Liver (tissue), 9 donors: ENCODE measurements around the gene QSOX1. TPM values are rescaled to one million over a fixed set of nuclear protein-coding genes. Genes with fewer than 3 reads are reported as not detected.

Source experiments
- DNase-seq: peaks from one replicate; pipeline ENCODE4 v3.0.0-alpha.2; 2017; ENCODE audit warnings: low spot score
- H3K27ac ChIP-seq, 2 donors: one replicate each; pipeline ENCODE4 v1.7.0; 2013; ENCODE audit warnings: inconsistent platforms in 2 of 2, low read length in 2 of 2, control low read depth in 1 of 2, low read depth in 1 of 2, mild to moderate bottlenecking in 1 of 2
- H3K27me3 ChIP-seq, 4 donors: one replicate each; pipeline versions ENCODE4 v1.6.1 to v1.7.0; 2013; ENCODE audit warnings: low read length in 3 of 4, inconsistent platforms in 1 of 4, mild to moderate bottlenecking in 1 of 4, moderate library complexity in 1 of 4; ENCODE audit not compliant: control insufficient read depth in 4 of 4, insufficient read depth in 4 of 4
- H3K36me3 ChIP-seq, 4 donors: one replicate each; pipeline versions ENCODE4 v1.6.1 to v1.7.0; 2013; ENCODE audit warnings: low read length in 3 of 4, mild to moderate bottlenecking in 3 of 4, low read depth in 1 of 4, moderate library complexity in 1 of 4; ENCODE audit not compliant: control insufficient read depth in 4 of 4, insufficient read depth in 3 of 4
- H3K4me1 ChIP-seq, 4 donors: one replicate each; pipeline versions ENCODE4 v1.6.1 to v1.7.0; 2013; ENCODE audit warnings: low read length in 3 of 4, mild to moderate bottlenecking in 3 of 4, moderate library complexity in 1 of 4; ENCODE audit not compliant: control insufficient read depth in 4 of 4, insufficient read depth in 4 of 4
- H3K4me3 ChIP-seq, 3 donors: one replicate each; pipeline versions ENCODE4 v1.6.1 to v1.7.0; 2013; ENCODE audit warnings: low read length in 3 of 3, control low read depth in 1 of 3, low read depth in 1 of 3, mild to moderate bottlenecking in 1 of 3
- H3K9ac ChIP-seq, 2 donors: one replicate each; pipeline ENCODE4 v1.7.0; 2013; ENCODE audit warnings: low read length in 2 of 2, mild to moderate bottlenecking in 2 of 2, moderate library complexity in 2 of 2, control low read depth in 1 of 2, low read depth in 1 of 2
- H3K9me3 ChIP-seq, 4 donors: one replicate each; pipeline versions ENCODE4 v1.6.1 to v1.7.0; 2013; ENCODE audit warnings: low read length in 3 of 4; ENCODE audit not compliant: control insufficient read depth in 4 of 4
- ATF3 ChIP-seq: IDR thresholded peaks from 2 replicates; pipeline ENCODE4 v1.6.1; 2016; ENCODE audit warnings: antibody characterized with exemption
- CTCF ChIP-seq: fragments of 150-350 bp; IDR thresholded peaks from 2 replicates; pipeline ENCODE4 v1.5.1; 2017; ENCODE audit warnings: improper control_type of control experiment, low read depth, low read length; ENCODE audit not compliant: missing input control
- EGR1 ChIP-seq, 2 donors: IDR thresholded peaks; 2 replicates each; pipeline ENCODE4 v1.6.1; 2016 to 2018; ENCODE audit warnings: antibody characterized with exemption in 2 of 2, low read depth in 2 of 2
- FOXA1 ChIP-seq: IDR thresholded peaks from 2 replicates; pipeline ENCODE4 v1.6.1; 2016; ENCODE audit warnings: antibody characterized with exemption
- FOXA2 ChIP-seq: IDR thresholded peaks from 2 replicates; pipeline ENCODE4 v1.6.1; 2016; ENCODE audit warnings: antibody characterized with exemption
- GABPA ChIP-seq, 2 donors: IDR thresholded peaks in 1 of 2; conservative IDR thresholded peaks in 1 of 2; 2 replicates each; pipeline ENCODE4 v1.6.1; 2016; ENCODE audit warnings: antibody characterized with exemption in 2 of 2, mild to moderate bottlenecking in 1 of 2, moderate library complexity in 1 of 2
- HNF4A ChIP-seq, 2 donors: conservative IDR thresholded peaks; 2 replicates each; pipeline ENCODE4 v1.6.1; 2016; ENCODE audit warnings: antibody characterized with exemption in 2 of 2, mild to moderate bottlenecking in 2 of 2
- HNF4G ChIP-seq: IDR thresholded peaks from 2 replicates; pipeline ENCODE4 v1.6.1; 2016; ENCODE audit warnings: antibody characterized with exemption
- JUND ChIP-seq, 2 donors: IDR thresholded peaks; 2 replicates each; pipeline ENCODE4 v1.6.1; 2016; ENCODE audit warnings: antibody characterized with exemption in 2 of 2
- NR2F2 ChIP-seq: IDR thresholded peaks from 2 replicates; pipeline ENCODE4 v1.6.1; 2016; ENCODE audit warnings: antibody characterized with exemption
- RAD21 ChIP-seq, 2 donors: IDR thresholded peaks; 2 replicates each; pipeline ENCODE4 v1.6.1; 2016; ENCODE audit warnings: antibody characterized with exemption in 2 of 2, mild to moderate bottlenecking in 2 of 2
- REST ChIP-seq: IDR thresholded peaks from 2 replicates; pipeline ENCODE4 v1.6.1; 2016; ENCODE audit warnings: antibody characterized with exemption, mild to moderate bottlenecking
- RXRA ChIP-seq, 2 donors: IDR thresholded peaks; 2 replicates each; pipeline ENCODE4 v1.6.1; 2017 to 2018; ENCODE audit warnings: antibody characterized with exemption in 2 of 2, mild to moderate bottlenecking in 1 of 2
- SP1 ChIP-seq: IDR thresholded peaks from 2 replicates; pipeline ENCODE4 v1.6.1; 2018; ENCODE audit warnings: antibody characterized with exemption, mild to moderate bottlenecking
- TAF1 ChIP-seq: conservative IDR thresholded peaks from 2 replicates; pipeline ENCODE4 v1.6.1; 2016; ENCODE audit warnings: antibody characterized with exemption, mild to moderate bottlenecking
- YY1 ChIP-seq: IDR thresholded peaks from 2 replicates; pipeline ENCODE4 v1.6.1; 2016; ENCODE audit warnings: antibody characterized with exemption, mild to moderate bottlenecking
- ZBTB33 ChIP-seq: IDR thresholded peaks from 2 replicates; pipeline ENCODE4 v1.6.1; 2016; ENCODE audit warnings: antibody characterized with exemption
- WGBS: extraction: QIAGEN DNeasy Blood & Tissue Kit; methylation state at CpG from one replicate; pipeline ENCODE4 v1.1.7; 2013; 5-methylcytosine and 5-hydroxymethylcytosine counted together
- polyA plus RNA-seq, 2 donors: library from polyadenylated mRNA; stranded (reverse) in 1 of 2; unstranded in 1 of 2; fragments of 200-250 nt in 1 of 2; fragments of >200 nt in 1 of 2; fragmentation: Nextera tagmentation in 1 of 2; extraction: Ambion mirVana in 1 of 2; gene quantifications; one replicate each; pipeline versions ENCODE4 v1.2.1 to v1.2.3, GENCODE V29; 2013 to 2015
- total RNA-seq, 2 donors: library from RNA; depleted of rRNA; stranded (reverse); fragments of >200 nt; gene quantifications; one replicate each; pipeline ENCODE4 v1.2.3, GENCODE V29; 2014
- donor health status: healthy.
- donor health status: healthy.
- donor health status: healthy.
- donor health status: healthy.
- donor health status: healthy.

Gene QSOX1
- total and polyA plus RNA-seq, 4 donors = 14.3 to 49.2 (median 38.1) TPM

GRCh38 chr1:180230791-180231505 is 76.3 kb downstream of the QSOX1 start:
- TF ChIP-seq ATF3 = no peak
- no peak for TF ChIP-seq HNF4A (conservative IDR thresholded peaks at IDR 0.05)
- no peak for TF ChIP-seq RXRA (IDR thresholded peaks at IDR 0.05)
- no peak for TF ChIP-seq SP1
- TF ChIP-seq REST = no peak
- no peak for TF ChIP-seq FOXA2
- TF ChIP-seq CTCF = no peak
- no peak for TF ChIP-seq TAF1
- TF ChIP-seq NR2F2 = no peak
- TF ChIP-seq JUND (IDR thresholded peaks at IDR 0.05) = no peak
- TF ChIP-seq GABPA (IDR thresholded peaks at IDR 0.05 in 1 of 2, conservative IDR thresholded peaks at IDR 0.05 in 1 of 2) = no peak
- TF ChIP-seq ZBTB33 = no peak
- no peak for TF ChIP-seq EGR1 (IDR thresholded peaks at IDR 0.05; ENCODE audit: low read depth in 2 of 2)
- TF ChIP-seq RAD21 (IDR thresholded peaks at IDR 0.05) = no peak
- TF ChIP-seq HNF4G = no peak
- no peak for TF ChIP-seq FOXA1
- TF ChIP-seq YY1 = no peak
- Histone ChIP-seq H3K27ac (no peak overlapping the region), H3K4me1 (peaks cover 28 to 59% (median 51%) of the 10 kb centered on the region in 4 donors), H3K27me3 (peaks cover 16 to 39% (median 23%) of the 10 kb centered on the region in 4 donors), H3K36me3 (no peaks in the 10 kb centered on the region), H3K4me3 (peak overlapping the region in 2 of 3 donors; percentile 28 to 69), H3K9ac (no peak overlapping the region), H3K9me3 (no peaks in the 10 kb centered on the region)
- 2% methylated on average over 65 of the region's 65 CpGs for WGBS
- no peak for DNase-seq
